CMK (cell line): Measurements from ENCODE around the gene AOX1.
A peak's percentile ranks its signal among the peaks of the same experiment; 100 is the strongest.
"Not testable (repeated sequence)": the region's sequence is repeated elsewhere in the genome, so short reads cannot be mapped to it uniquely, and the experiment has no call there.

Experiments
- DNase-seq: peaks from one replicate; pipeline ENCODE4 v3.0.0-alpha.2; 2010; ENCODE audit warnings: low read depth

Gene AOX1

GRCh38 chr2:200703127-200703925, 117.5 kb downstream of the AOX1 start:
- no peak for DNase-seq

- DNase-seq: no peak
Measured at GRCh38 chr2:200703926-200704637, 118.3 kb downstream of the AOX1 start.

GRCh38 chr2:200705305-200706041, 119.7 kb downstream of the AOX1 start:
- DNase-seq: no peak

GRCh38 chr2:200708943-200709342, 123.1 kb downstream of the AOX1 start:
- DNase-seq: no peak

- peak; percentile 76 for DNase-seq
Measured at GRCh38 chr2:200713003-200713703, 127.3 kb downstream of the AOX1 start.

GRCh38 chr2:200713704-200714064, 127.9 kb downstream of the AOX1 start:
- no peak for DNase-seq

GRCh38 chr2:200715014-200715413, 129.2 kb downstream of the AOX1 start:
- not testable (repeated sequence) for DNase-seq

GRCh38 chr2:200716386-200716785, 130.6 kb downstream of the AOX1 start:
- DNase-seq: no peak
